Measurements from ENCODE around the gene PSTPIP2. TPM values are rescaled to one million over a fixed set of nuclear protein-coding genes. Genes with fewer than 3 reads are reported as not detected.
"Not testable (repeated sequence)": the region's sequence is repeated elsewhere in the genome, so short reads cannot be mapped to it uniquely, and the experiment has no call there.

The PSTPIP2 gene
- total RNA-seq, 1 experiment from 2014 or later, result 0.39 TPM

DNA sequence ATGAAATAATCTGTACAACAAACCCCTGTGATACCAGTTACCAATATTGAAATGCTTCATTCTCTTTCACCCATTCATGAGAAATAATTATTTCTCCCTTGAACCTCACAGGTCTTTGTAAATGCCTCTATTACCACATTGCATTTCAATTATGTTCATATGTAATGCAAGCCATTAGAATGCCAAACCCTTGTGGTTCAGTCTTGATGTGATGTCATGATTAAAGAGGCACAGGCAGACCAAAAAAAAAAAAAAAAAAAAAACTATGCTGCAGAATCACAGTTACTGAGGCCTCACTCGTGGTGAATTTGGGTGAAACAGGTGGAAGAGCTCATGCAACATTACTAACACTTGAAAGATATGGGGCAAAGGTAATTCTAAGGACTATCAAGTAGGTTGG lies 95.5 kb downstream of the PSTPIP2 start:
- ATAC-seq, result no peak
- Histone ChIP-seq H3K36me3 (ENCODE audit: control insufficient read depth, insufficient read depth, low read length) (no peaks in the 10 kb centered on the region), H3K9me3 (ENCODE audit: control insufficient read depth, insufficient read depth, low read depth, low read length) (no peaks in the 10 kb centered on the region), H3K27me3 (ENCODE audit: control insufficient read depth, insufficient read depth, low read length) (no peaks in the 10 kb centered on the region), H3K27ac (ENCODE audit: low read length) (no peak overlapping the region), H3K4me1 (ENCODE audit: control insufficient read depth, insufficient read depth, low read length) (no peaks in the 10 kb centered on the region), H3K4me3 (ENCODE audit: low read depth in 2 of 2, low read length in 2 of 2) (no peak overlapping the region)
- no TSS peak for BruUV-seq (replicated peaks)
- CTCF ChIA-PET, result no interaction called here
- no peak for DNase-seq (ENCODE audit: low read depth, low spot score)
- in situ Hi-C loops (cut with HindIII; ENCODE audit: low pct_unique_long_range_greater_than_20kb, low sequenced_read_pairs) (no loop called here), intact Hi-C loops (cut with micrococcal nuclease; ENCODE audit: unreplicated experiment) (no loop called here)
- TF ChIP-seq POLR2AphosphoS5 (IDR thresholded peaks at IDR 0.05; ENCODE audit: low read depth, low read length), result no peak
- TF ChIP-seq, protein P1, sequence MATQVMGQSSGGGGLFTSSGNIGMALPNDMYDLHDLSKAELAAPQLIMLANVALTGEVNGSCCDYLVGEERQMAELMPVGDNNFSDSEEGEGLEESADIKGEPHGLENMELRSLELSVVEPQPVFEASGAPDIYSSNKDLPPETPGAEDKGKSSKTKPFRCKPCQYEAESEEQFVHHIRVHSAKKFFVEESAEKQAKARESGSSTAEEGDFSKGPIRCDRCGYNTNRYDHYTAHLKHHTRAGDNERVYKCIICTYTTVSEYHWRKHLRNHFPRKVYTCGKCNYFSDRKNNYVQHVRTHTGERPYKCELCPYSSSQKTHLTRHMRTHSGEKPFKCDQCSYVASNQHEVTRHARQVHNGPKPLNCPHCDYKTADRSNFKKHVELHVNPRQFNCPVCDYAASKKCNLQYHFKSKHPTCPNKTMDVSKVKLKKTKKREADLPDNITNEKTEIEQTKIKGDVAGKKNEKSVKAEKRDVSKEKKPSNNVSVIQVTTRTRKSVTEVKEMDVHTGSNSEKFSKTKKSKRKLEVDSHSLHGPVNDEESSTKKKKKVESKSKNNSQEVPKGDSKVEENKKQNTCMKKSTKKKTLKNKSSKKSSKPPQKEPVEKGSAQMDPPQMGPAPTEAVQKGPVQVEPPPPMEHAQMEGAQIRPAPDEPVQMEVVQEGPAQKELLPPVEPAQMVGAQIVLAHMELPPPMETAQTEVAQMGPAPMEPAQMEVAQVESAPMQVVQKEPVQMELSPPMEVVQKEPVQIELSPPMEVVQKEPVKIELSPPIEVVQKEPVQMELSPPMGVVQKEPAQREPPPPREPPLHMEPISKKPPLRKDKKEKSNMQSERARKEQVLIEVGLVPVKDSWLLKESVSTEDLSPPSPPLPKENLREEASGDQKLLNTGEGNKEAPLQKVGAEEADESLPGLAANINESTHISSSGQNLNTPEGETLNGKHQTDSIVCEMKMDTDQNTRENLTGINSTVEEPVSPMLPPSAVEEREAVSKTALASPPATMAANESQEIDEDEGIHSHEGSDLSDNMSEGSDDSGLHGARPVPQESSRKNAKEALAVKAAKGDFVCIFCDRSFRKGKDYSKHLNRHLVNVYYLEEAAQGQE (IDR thresholded peaks at IDR 0.05; ENCODE audit: insufficient read depth in 1 of 2, low read depth in 2 of 2, low read length in 1 of 2), result no peak
- no peak for TF ChIP-seq SIN3A (IDR thresholded peaks at IDR 0.05; ENCODE audit: borderline replicate concordance, insufficient read depth, low read depth, low read length)
- POLR2A ChIA-PET, result no interaction called here

DNA sequence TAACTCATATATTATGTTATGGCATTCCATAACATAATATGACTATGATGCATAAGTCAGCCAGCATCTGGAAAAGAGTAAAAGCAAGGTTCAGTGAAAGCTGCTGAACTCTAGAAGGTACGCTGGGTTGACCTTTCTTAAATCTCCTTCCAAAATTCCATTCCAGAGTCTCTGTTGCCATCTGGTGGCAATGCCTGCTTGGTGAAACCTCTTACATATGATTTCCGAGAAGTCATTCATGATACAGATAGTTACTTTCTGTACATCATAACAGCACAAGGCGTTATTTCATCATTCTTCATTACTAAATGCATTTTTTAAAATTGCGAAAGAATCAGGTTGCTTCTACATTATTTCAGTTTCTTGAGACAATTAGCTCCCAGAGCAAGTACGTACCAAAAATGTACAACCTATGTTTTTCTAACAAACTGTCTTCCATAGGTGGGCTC lies 97.9 kb downstream of the PSTPIP2 start:
- no peaks in the 10 kb centered on the region for H3K27me3 ChIP-seq (ENCODE audit: control insufficient read depth, insufficient read depth, low read length)
- DNase-seq (ENCODE audit: low read depth, low spot score), result no peak
- intact Hi-C loops (cut with micrococcal nuclease; ENCODE audit: unreplicated experiment), result loop anchor here (5.0 kb wide), 3 partner anchors 98 to 307 kb away; partner anchors contain the start of gene PSTPIP2
- peak overlapping the region in 1 of 2 experiments; percentile 23; a peak in 1 of 4 replicates for H3K4me3 ChIP-seq (ENCODE audit: low read depth in 2 of 2, low read length in 2 of 2)
- H3K27ac ChIP-seq (ENCODE audit: low read length), result no peak overlapping the region
- ChIA-PET CTCF (interaction anchor here (1.3 kb wide), 1 partner anchor 311 kb away, joined by 10 read pairs; no protein-coding TSS in a partner anchor), POLR2A (no interaction called here)
- no peaks in the 10 kb centered on the region for H3K4me1 ChIP-seq (ENCODE audit: control insufficient read depth, insufficient read depth, low read length)
- no TSS peak for BruUV-seq (replicated peaks)
- in situ Hi-C loops (cut with HindIII; ENCODE audit: low pct_unique_long_range_greater_than_20kb, low sequenced_read_pairs), result no loop called here
- H3K9me3 ChIP-seq (ENCODE audit: control insufficient read depth, insufficient read depth, low read depth, low read length), result no peaks in the 10 kb centered on the region
- TF ChIP-seq, protein P2, sequence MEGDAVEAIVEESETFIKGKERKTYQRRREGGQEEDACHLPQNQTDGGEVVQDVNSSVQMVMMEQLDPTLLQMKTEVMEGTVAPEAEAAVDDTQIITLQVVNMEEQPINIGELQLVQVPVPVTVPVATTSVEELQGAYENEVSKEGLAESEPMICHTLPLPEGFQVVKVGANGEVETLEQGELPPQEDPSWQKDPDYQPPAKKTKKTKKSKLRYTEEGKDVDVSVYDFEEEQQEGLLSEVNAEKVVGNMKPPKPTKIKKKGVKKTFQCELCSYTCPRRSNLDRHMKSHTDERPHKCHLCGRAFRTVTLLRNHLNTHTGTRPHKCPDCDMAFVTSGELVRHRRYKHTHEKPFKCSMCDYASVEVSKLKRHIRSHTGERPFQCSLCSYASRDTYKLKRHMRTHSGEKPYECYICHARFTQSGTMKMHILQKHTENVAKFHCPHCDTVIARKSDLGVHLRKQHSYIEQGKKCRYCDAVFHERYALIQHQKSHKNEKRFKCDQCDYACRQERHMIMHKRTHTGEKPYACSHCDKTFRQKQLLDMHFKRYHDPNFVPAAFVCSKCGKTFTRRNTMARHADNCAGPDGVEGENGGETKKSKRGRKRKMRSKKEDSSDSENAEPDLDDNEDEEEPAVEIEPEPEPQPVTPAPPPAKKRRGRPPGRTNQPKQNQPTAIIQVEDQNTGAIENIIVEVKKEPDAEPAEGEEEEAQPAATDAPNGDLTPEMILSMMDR (IDR thresholded peaks at IDR 0.05), result peak; percentile 66
- no peak for TF ChIP-seq POLR2AphosphoS5 (IDR thresholded peaks at IDR 0.05; ENCODE audit: low read depth, low read length)
- no peaks in the 10 kb centered on the region for H3K36me3 ChIP-seq (ENCODE audit: control insufficient read depth, insufficient read depth, low read length)
- ATAC-seq, result peak; percentile 83

DNA sequence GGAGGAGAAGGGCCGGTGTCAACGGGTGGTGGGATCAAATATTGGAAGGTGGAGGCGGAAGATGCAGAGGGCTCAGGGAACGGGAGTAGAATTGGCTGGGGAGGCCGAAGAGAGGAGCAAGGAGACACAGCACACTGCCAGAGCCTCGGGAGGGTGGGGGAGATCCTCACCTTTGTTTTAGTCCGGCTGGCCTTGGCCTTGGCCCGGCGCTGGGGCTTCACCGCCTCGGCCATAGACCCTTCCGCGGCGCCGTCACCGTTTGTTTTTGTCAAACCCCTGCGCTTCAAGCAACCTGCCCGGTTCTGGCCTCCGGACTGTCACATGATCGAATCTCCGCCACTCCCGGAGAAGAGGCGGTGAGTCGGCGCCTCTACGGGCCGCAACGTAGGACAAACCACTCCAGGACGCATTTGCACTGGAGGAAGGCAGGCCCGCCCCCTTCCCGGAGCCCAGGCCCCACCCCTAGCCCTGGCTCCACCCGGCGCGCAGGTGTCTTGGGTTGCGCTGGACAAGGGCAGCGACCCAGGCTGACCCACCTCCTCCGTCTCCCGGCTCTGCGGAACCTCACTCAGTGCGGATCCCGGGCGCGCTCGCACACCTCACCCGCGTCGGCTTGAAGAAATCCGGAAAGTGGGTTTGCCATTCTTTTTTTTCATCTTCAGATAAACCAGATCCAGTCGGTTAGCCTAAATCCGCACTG lies 104.9 kb downstream of the PSTPIP2 start, which contains the start of gene EPG5:
EPG5 (minus strand) TSS at position 323 of the 700 bp plus-strand sequence; CDS start at position 233, 90 bp downstream.
- Histone ChIP-seq H3K4me3 (ENCODE audit: low read depth in 2 of 2, low read length in 2 of 2) (peak within 1 kb of the TSS; percentile 97 to 99), H3K4me1 (ENCODE audit: control insufficient read depth, insufficient read depth, low read length) (peaks cover 5% of the 10 kb centered on the region; the same call in 1 of the 2 replicates), H3K9me3 (ENCODE audit: control insufficient read depth, insufficient read depth, low read depth, low read length) (no peaks in the 10 kb centered on the region), H3K36me3 (ENCODE audit: control insufficient read depth, insufficient read depth, low read length) (peaks cover 4% of the 10 kb centered on the region; the same call in 1 of the 2 replicates), H3K27ac (ENCODE audit: low read length) (peak within 1 kb of the TSS; percentile 84), H3K27me3 (ENCODE audit: control insufficient read depth, insufficient read depth, low read length) (no peaks in the 10 kb centered on the region)
- ATAC-seq (peak; percentile 98), DNase-seq (ENCODE audit: low read depth, low spot score) (no peak)
- POLR2A ChIA-PET, result no interaction called here
- CTCF ChIA-PET, result no interaction called here
- TF ChIP-seq SIN3A (IDR thresholded peaks at IDR 0.05; ENCODE audit: borderline replicate concordance, insufficient read depth, low read depth, low read length), result peak; percentile 71; the same call in 1 of the 2 replicates
- TF ChIP-seq, protein P2 (IDR thresholded peaks at IDR 0.05), result no peak
- no TSS peak for BruUV-seq (replicated peaks)
- intact Hi-C loops (cut with micrococcal nuclease; ENCODE audit: unreplicated experiment) (no loop called here), in situ Hi-C loops (cut with HindIII; ENCODE audit: low pct_unique_long_range_greater_than_20kb, low sequenced_read_pairs) (no loop called here)

DNA sequence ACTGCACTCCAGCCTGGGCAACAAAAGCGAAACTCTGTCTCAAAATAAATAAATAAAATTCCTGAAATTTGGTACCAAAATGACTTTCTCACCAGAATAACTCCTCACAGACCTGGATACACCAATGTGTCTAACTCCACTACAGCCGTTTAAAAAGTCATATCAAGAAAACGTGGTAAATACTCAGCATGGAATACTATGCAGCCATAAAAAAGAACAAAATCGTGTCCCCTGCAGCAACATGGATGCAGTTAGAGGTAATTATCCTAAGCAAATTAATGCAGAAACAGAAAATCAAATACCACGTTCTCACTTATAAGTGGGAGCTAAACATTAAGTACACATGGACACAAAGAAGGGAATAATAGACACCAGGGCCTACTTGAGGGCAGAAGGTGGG lies 107.1 kb downstream of the PSTPIP2 start:
- ATAC-seq; intact Hi-C loops (cut with micrococcal nuclease; ENCODE audit: unreplicated experiment); DNase-seq (ENCODE audit: low read depth, low spot score); H3K36me3 ChIP-seq (ENCODE audit: control insufficient read depth, insufficient read depth, low read length); in situ Hi-C loops (cut with HindIII; ENCODE audit: low pct_unique_long_range_greater_than_20kb, low sequenced_read_pairs); H3K9me3 ChIP-seq (ENCODE audit: control insufficient read depth, insufficient read depth, low read depth, low read length); H3K27ac ChIP-seq (ENCODE audit: low read length); H3K27me3 ChIP-seq (ENCODE audit: control insufficient read depth, insufficient read depth, low read length); H3K4me3 ChIP-seq (ENCODE audit: low read depth in 2 of 2, low read length in 2 of 2); H3K4me1 ChIP-seq (ENCODE audit: control insufficient read depth, insufficient read depth, low read length); CTCF ChIA-PET: not testable (repeated sequence)
- POLR2A ChIA-PET, result interaction anchor here (0.7 kb wide), 1 partner anchor 14 kb away, joined by 3 read pairs; no protein-coding TSS in a partner anchor
- TSS peak; percentile 73 for BruUV-seq (replicated peaks)
